Measurements from ENCODE around the gene CHAMP1. TPM values are rescaled to one million over a fixed set of nuclear protein-coding genes. Genes with fewer than 3 reads are reported as not detected.

Gene CHAMP1, protein sequence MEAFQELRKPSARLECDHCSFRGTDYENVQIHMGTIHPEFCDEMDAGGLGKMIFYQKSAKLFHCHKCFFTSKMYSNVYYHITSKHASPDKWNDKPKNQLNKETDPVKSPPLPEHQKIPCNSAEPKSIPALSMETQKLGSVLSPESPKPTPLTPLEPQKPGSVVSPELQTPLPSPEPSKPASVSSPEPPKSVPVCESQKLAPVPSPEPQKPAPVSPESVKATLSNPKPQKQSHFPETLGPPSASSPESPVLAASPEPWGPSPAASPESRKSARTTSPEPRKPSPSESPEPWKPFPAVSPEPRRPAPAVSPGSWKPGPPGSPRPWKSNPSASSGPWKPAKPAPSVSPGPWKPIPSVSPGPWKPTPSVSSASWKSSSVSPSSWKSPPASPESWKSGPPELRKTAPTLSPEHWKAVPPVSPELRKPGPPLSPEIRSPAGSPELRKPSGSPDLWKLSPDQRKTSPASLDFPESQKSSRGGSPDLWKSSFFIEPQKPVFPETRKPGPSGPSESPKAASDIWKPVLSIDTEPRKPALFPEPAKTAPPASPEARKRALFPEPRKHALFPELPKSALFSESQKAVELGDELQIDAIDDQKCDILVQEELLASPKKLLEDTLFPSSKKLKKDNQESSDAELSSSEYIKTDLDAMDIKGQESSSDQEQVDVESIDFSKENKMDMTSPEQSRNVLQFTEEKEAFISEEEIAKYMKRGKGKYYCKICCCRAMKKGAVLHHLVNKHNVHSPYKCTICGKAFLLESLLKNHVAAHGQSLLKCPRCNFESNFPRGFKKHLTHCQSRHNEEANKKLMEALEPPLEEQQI
- 19.8 TPM for polyA plus RNA-seq (2013, experiment 1 of 2; ENCODE audit: insufficient read length)
- 22.0 TPM for polyA plus RNA-seq (2013, experiment 2 of 2; ENCODE audit: insufficient read length)

DNA sequence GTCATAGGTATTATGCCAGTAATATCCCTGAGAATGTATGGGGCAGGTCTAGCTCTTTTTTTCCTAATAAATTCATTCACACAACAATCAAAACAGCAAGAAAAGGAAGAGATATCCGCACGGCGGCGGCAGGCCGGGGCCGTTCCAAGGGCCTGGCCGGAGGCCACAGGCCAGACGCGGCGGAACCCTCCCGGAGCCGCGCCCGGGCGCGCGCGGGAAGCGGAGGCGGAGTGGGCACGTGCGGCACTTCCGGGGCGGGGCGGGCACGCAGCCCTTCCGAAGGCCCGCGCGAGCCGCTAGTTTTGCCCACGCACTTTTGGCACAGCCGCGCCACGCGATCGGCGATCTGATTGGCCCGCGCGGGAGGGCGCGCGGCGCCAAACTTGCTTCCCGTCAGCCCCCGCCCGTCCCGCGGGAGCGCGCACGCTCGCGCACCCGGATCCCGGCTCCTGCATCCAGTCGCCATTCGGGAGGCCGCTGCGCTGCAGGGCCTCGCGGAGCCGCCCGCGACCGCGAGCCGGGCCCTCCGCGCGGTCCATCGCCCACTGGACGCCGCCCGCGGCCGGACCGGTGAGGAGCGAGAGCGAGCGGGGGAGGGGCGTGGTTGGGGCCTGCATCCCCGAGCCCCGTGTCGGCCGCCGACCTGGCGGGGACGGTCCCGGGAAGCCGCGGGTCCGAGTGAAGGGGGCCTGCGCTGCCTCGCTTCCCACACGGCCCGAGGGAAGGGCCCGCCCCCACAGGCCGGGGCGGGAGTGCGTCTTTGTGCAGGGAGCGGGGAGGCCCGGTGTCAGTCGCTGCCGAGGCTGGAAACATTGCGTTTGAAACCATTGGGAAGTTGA is at the start of gene CHAMP1:
CHAMP1 (plus strand) TSS at position 430 of the 839 bp plus-strand sequence. CDS start 9,340 bp downstream, outside the sequence.
- peak; percentile 97 for DNase-seq

- peak; percentile 94 for DNase-seq
These were observed 49.3 kb upstream of the CHAMP1 start for GRCh38 chr13:114264886-114265611.

- DNase-seq, result no peak
These were observed 48.1 kb upstream of the CHAMP1 start for GRCh38 chr13:114266241-114266640.

DNA sequence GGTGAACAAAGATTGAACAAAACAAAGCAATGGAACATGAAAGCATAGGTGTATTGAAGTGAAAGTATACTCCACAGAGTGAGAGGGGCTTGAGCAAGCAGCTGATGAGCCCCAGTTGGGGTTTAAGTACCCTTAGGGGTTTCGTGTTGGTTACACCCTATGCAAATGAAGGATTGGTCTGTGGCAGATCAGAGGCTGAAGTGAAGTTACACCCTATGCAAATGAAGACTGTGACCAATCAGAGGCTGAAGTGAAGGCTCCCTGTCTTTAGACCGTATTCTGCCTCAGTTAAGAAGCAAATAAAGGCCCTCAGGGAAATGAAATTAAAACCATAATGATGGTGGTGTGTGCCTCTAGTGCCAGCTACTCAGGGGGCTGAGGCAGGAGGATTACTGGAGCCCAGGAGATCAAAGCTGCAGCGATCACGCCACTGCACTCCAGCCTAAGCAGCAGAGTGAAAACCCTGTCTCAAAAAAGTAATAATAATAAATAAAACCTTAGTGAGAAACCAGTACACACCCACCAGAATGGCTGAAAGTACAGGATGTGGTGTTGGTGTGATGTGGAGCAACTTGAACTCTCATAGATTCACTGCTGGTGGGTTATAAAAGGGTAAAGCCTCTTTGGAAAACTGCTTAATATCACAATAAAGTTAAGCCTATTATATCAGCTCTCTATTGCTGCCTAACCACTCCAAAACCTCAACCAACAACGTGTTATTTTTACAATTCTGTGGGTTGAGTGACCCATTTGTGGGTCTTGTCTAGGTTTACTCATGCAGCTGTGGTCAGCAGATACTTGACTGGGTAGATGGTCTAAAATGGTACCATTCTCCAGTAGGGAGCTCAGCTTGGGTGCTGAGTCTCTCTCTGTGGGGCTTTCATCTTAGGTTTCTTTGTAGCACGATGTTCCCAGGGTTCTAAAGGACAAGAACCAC is 45.7 kb upstream of the CHAMP1 start:
- no peak for DNase-seq

DNA sequence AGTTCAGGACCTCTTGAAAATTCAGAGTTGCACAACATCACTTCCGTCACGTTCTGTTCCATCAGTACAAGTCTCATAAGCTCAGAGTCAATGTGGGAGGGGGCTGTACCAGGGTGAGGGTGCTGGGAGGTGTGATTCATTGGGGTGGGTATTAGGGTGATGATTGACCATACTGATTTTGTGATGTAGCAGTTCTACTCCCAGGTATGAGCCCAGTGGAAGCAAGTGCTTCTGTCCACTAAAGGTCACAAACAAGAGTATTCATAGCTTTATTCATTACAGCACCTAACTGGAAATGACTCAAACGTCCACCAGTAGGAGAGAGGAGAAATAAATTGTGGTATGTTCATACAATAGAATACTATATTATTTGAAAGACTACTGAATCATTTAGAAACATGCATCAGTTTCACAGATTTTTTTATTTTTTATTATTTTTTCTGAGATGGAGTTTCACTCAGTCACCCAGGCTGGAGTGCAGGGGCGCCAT is 45.0 kb upstream of the CHAMP1 start:
- no peak for DNase-seq

DNA sequence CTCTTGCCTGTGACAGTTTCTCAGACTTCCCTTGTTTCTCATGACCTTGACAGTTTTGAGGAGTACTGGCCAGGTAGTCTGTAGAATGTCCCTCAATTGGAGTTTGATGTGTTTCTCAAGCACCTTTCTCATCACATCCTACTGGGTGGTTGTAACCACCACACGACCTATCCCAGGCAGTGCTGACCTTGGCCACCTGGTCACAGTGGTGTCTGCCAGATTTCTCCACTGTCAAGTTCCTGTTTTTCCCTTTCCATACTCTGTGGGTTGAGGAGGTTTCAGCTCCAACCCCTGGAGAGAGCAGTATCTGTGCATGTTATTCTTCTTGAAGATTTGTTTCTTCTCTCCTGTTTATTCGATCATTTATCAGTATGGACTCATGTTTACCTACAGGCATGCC is 41.3 kb upstream of the CHAMP1 start:
- DNase-seq, result no peak

- no peak for DNase-seq
These were observed 39.0 kb upstream of the CHAMP1 start for GRCh38 chr13:114275304-114275703.

DNA sequence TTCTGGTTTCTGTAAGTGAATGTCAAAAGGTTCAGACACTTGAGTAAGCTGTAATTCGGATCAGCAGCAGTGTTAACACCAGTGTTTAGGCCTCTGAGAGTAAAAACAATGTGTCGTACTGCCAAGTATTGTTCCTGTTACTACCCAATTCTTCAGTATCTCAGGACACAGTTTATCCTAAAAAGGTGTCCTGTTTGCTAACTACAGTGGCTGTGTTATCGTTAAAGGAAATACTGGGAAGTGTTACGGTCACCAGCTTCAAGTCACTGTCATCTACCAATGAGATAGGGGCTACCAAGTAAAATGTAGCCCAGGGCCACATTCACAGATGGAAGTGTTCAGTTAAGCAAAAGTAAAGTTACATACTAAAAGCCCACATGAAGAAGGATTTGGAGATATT is 35.2 kb upstream of the CHAMP1 start:
- DNase-seq, result no peak

GRCh38 chr13:114279758-114280355 is 34.4 kb upstream of the CHAMP1 start:
- no peak for DNase-seq

GRCh38 chr13:114281351-114282040 is 32.8 kb upstream of the CHAMP1 start, which contains the start of gene UPF3A:
TSS of gene UPF3A (plus strand) at chr13:114281601. CDS start at chr13:114281640, 39 bp downstream.
- peak; percentile 95 for DNase-seq

DNA sequence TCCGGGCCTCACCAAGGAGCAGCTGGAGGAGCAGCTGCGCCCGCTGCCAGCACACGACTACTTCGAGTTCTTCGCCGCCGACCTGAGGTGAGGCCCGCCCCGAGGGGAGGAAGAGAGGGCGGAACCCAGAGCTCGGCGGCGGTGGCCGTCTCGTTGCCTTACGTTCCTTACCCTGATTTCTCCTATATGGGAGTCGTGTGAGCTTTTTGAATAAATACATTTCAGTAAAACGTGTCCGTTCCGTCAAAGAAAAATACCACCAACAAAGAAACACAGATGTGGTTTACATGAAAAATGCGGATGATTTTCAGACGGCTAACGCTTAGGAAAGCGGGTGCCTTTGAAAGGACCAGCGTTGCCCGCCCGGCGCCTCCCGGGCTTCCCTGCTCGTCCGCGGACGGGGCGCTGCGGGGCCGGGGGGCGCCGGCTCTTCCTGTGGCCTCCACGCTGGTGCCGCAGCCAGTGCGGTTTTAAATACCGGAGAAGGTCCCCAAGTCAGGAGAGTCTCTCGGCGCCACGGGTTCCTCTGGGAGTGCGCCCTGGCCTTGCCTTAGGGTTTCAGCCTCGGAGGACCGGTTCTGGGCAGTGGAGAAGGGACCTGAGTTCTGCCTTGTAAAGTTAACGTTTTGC is 32.1 kb upstream of the CHAMP1 start:
- no peak for DNase-seq

DNA sequence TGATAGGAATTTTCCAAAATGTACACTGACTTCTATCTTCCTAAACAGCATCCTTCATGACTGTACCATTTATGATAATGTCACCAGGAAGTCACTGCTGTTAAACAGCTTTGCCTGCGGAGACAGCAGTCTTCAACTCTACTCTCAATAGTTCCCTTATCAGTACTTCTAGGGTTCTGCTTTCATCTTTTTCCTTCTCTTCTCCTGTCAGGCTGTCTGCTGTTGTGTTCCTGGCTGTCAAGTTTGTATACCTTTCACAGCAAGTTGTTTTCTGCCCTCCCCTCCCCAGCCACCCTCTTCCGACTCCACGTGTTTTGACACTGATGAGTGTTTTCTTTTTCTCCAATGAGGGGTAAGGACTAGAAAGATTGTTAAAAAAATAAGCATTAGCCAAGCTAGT is 30.7 kb upstream of the CHAMP1 start:
- no peak for DNase-seq

DNA sequence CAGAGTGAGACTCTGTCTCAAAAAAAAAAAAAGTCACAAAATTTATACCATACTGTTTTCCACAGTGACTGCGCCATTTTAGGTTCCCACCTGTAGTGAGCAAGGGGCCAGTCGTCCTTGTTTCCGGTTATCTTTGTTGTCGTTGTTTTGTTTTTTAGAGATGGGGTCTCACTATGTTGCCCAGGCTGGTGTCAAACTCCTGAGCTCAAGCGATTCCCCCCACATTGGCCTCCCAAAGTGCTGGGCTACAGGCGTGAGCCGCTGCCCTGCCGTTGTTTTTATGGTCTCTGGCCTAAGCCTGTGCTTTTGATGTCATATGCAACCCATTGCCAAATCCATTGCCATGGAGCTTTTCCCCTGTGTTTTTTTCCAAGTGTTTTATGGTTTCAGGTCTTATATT is 29.6 kb upstream of the CHAMP1 start:
- DNase-seq, result no peak

- no peak for DNase-seq
These were observed 29.0 kb upstream of the CHAMP1 start for GRCh38 chr13:114285166-114285808.

DNA sequence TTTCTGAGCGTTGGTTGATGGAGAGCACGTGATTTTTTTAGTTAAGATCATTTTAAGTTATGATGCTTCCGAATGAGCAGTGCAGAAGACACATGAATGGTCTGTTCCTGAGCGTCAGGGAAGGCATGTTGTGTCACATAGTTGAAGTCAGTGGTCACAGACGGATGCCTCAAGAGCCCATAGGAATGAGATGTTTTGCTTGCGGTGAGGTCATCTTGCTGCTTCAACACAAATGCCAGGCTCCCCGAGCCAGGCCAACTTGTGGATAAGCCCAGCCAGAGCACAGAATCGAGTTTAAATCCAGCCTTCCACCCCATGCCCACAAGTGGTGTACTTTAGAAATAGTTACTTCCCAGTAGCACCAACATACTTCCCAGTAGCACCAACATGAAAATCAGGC is 27.5 kb upstream of the CHAMP1 start:
- DNase-seq, result peak; percentile 83

DNA sequence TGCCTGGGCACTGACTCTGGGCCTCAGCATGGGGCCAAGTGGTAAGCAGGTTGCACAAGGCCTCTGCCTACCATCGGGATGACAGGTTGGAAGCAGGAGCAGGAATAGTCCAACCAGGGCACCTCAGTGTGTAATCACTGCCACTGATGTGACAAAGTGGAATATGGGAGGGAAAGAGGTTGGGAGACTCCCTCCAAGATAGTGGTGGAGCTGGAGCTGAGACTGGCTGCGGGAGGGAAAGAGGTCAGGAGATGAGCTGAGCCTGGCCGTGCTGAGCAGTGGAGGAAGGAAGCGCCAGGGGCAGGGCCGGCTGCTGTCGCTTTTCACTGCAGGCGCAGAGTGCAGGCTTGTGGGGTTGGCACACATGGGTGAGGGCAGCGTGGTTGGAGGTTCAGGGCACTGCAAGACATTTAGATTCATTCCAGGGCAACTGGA is 26.1 kb upstream of the CHAMP1 start:
- DNase-seq, result no peak

GRCh38 chr13:114296448-114296847 is 17.9 kb upstream of the CHAMP1 start:
- DNase-seq, result no peak

GRCh38 chr13:114296902-114297301 is 17.4 kb upstream of the CHAMP1 start:
- no peak for DNase-seq
